Fibroblast of lung (primary cell): ENCODE data around the gene FAM234B. TPM values are rescaled to one million over a fixed set of nuclear protein-coding genes. Genes with fewer than 3 reads are reported as not detected.

ENCODE experiments used
- DNase-seq, 2 donors: peaks; one replicate each; pipeline versions ENCODE4 v3.0.0 to v3.0.0-alpha.2; 2010; ENCODE audit warnings: low read depth in 2 of 2
- H2AFZ ChIP-seq: 2 replicates; pipeline ENCODE4 v1.5.1; 2012; ENCODE audit warnings: low read length, control low read depth, inconsistent platforms
- H3K27ac ChIP-seq: 2 replicates; pipeline ENCODE4 v1.5.1; 2011; ENCODE audit warnings: low read length, control low read depth; ENCODE audit not compliant: insufficient read depth
- H3K27me3 ChIP-seq: 2 replicates; pipeline ENCODE4 v1.5.1; 2011; ENCODE audit warnings: mild to moderate bottlenecking, low read length; ENCODE audit not compliant: control insufficient read depth, insufficient read depth
- H3K36me3 ChIP-seq: 2 replicates; pipeline ENCODE4 v1.5.1; 2011; ENCODE audit warnings: low read length; ENCODE audit not compliant: control insufficient read depth, insufficient read depth
- H3K4me1 ChIP-seq: 2 replicates; pipeline ENCODE4 v1.5.1; 2011; ENCODE audit warnings: low read length; ENCODE audit not compliant: control insufficient read depth, insufficient read depth; ENCODE audit errors: extremely low read depth
- H3K4me2 ChIP-seq: 2 replicates; pipeline ENCODE4 v1.5.1; 2011; ENCODE audit warnings: low read length, control low read depth; ENCODE audit not compliant: insufficient read depth; ENCODE audit errors: extremely low read depth
- H3K4me3 ChIP-seq, 4 experiments: fragments of 200-600 bp in 1 of 4; sonication (generic) in 1 of 4; replicated peaks in 1 of 4; 2 replicates each; pipeline ENCODE4 v1.5.1; 2011 to 2016; ENCODE audit warnings: low read length in 4 of 4, low read depth in 3 of 4, mild to moderate bottlenecking in 3 of 4, control low read depth in 2 of 4, inconsistent platforms in 1 of 4, mixed read lengths in 1 of 4; ENCODE audit not compliant: insufficient read depth in 1 of 4; ENCODE audit errors: control extremely low read depth in 1 of 4
- H3K79me2 ChIP-seq: 2 replicates; pipeline ENCODE4 v1.5.1; 2012; ENCODE audit warnings: mild to moderate bottlenecking, low read length, inconsistent platforms; ENCODE audit not compliant: control insufficient read depth, insufficient read depth
- H3K9ac ChIP-seq: 2 replicates; pipeline ENCODE4 v1.5.1; 2011; ENCODE audit warnings: mild to moderate bottlenecking, low read length, control low read depth; ENCODE audit not compliant: insufficient read depth
- H3K9me3 ChIP-seq: 2 replicates; pipeline ENCODE4 v1.5.1; 2012; ENCODE audit warnings: low read depth, low read length; ENCODE audit not compliant: control insufficient read depth, insufficient read depth
- H4K20me1 ChIP-seq: 2 replicates; pipeline ENCODE4 v1.5.1; 2011; ENCODE audit warnings: low read length; ENCODE audit not compliant: control insufficient read depth, insufficient read depth; ENCODE audit errors: extremely low read depth
- CTCF ChIP-seq, 2 donors: IDR thresholded peaks in 1 of 2; conservative IDR thresholded peaks in 1 of 2; 1 replicate in 1 of 2; 2 replicates in 1 of 2; pipeline ENCODE4 v1.5.1; 2011 to 2012; ENCODE audit warnings: low read length in 2 of 2, control low read depth in 1 of 2, inconsistent platforms in 1 of 2, low read depth in 1 of 2, mild to moderate bottlenecking in 1 of 2
- EZH2 ChIP-seq: IDR thresholded peaks from 2 replicates; pipeline ENCODE4 v1.5.1; 2012; ENCODE audit warnings: low read length, control low read depth, mild to moderate bottlenecking; ENCODE audit errors: missing control alignments
- polyA plus RNA-seq, 2 donors: library from polyadenylated mRNA; depleted of rRNA in 1 of 2; stranded (reverse) in 1 of 2; unstranded in 1 of 2; fragments of >200 nt; gene quantifications; 2 replicates each; pipeline ENCODE4 v1.2.1, GENCODE V29; 2011 to 2012; ENCODE audit warnings: missing spikeins in 1 of 2
- total RNA-seq: library from RNA; depleted of rRNA; stranded (reverse); fragments of >200 nt; gene quantifications from 2 replicates; pipeline ENCODE4 v1.2.1, GENCODE V29; 2014

The FAM234B gene
- total and polyA plus RNA-seq, 2 donors (not counting 1 experiment from before 2014, with no cell fraction given): 7.3 to 10.4 TPM

- DNase-seq: no peak
- no peaks in the 10 kb centered on the region for H3K4me1 ChIP-seq
- no peak for TF ChIP-seq EZH2
- no peak for TF ChIP-seq CTCF (conservative IDR thresholded peaks at IDR 0.05 in 1 of 2, IDR thresholded peaks at IDR 0.05 in 1 of 2; ENCODE audit: low read depth in 1 of 2, low read length in 2 of 2)
- H4K20me1 ChIP-seq: no peaks in the 10 kb centered on the region
- H3K27ac ChIP-seq: no peak overlapping the region
- H3K4me3 ChIP-seq: no peak overlapping the region
- no peaks in the 10 kb centered on the region for H3K27me3 ChIP-seq
- no peak overlapping the region for H3K9ac ChIP-seq
- H3K9me3 ChIP-seq: no peaks in the 10 kb centered on the region
- no peaks in the 10 kb centered on the region for H3K36me3 ChIP-seq
- H3K79me2 ChIP-seq: no peaks in the 10 kb centered on the region
- no peak overlapping the region for H2AFZ ChIP-seq
- H3K4me2 ChIP-seq: no peak overlapping the region
Measured at GRCh38 chr12:13026286-13026685, 17.9 kb upstream of the FAM234B start.

GRCh38 chr12:13027032-13027431 lies 17.1 kb upstream of the FAM234B start:
- no peak for DNase-seq
- no peaks in the 10 kb centered on the region for H4K20me1 ChIP-seq
- no peak overlapping the region for H3K9ac ChIP-seq
- no peaks in the 10 kb centered on the region for H3K4me1 ChIP-seq
- no peak overlapping the region for H3K27ac ChIP-seq
- no peaks in the 10 kb centered on the region for H3K9me3 ChIP-seq
- H3K36me3 ChIP-seq: no peaks in the 10 kb centered on the region
- H2AFZ ChIP-seq: no peak overlapping the region
- no peak overlapping the region for H3K4me2 ChIP-seq
- H3K79me2 ChIP-seq: no peaks in the 10 kb centered on the region
- H3K4me3 ChIP-seq: no peak overlapping the region
- H3K27me3 ChIP-seq: no peaks in the 10 kb centered on the region
- TF ChIP-seq CTCF (conservative IDR thresholded peaks at IDR 0.05 in 1 of 2, IDR thresholded peaks at IDR 0.05 in 1 of 2; ENCODE audit: low read depth in 1 of 2, low read length in 2 of 2) (no peak), EZH2 (no peak)

DNA sequence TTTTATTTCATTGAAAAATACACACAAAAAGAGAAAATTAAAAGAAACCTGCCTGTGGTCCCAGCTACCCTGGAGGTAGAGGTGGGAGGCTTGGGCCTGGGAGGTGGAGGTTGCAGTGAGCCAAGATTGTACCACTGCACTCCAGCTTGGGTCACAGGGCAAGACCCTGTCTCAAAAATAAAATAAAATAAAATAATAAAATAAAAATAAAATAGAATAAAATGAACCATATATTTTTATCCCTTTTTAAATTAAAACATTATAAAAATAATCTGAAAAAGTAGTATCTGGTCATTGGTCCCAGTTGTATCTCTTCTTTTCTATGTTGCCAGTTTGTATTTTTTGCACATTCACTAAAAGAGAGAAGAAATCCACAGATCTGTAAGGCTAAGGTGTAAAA lies 16.7 kb upstream of the FAM234B start:
- Histone ChIP-seq H3K36me3 (no peaks in the 10 kb centered on the region), H2AFZ (no peak overlapping the region), H3K4me1 (no peaks in the 10 kb centered on the region), H4K20me1 (no peaks in the 10 kb centered on the region), H3K79me2 (no peaks in the 10 kb centered on the region), H3K4me3 (no peak overlapping the region), H3K9me3 (no peaks in the 10 kb centered on the region), H3K4me2 (no peak overlapping the region), H3K9ac (no peak overlapping the region), H3K27me3 (no peaks in the 10 kb centered on the region), H3K27ac (no peak overlapping the region)
- no peak for DNase-seq
- TF ChIP-seq EZH2 (no peak), CTCF (conservative IDR thresholded peaks at IDR 0.05 in 1 of 2, IDR thresholded peaks at IDR 0.05 in 1 of 2; ENCODE audit: low read depth in 1 of 2, low read length in 2 of 2) (no peak)
